DMS153 treated with DMSO at 0.1 percent for 48 hours (cell line): Measurements from ENCODE around the gene STRN3.
"Not testable (repeated sequence)": the region's sequence is repeated elsewhere in the genome, so short reads cannot be mapped to it uniquely, and the experiment has no call there.

Experiments
- DNase-seq: peaks from one replicate; lab custom pipeline; 2025; ENCODE audit not compliant: unreplicated experiment; lab: John Stamatoyannopoulos, UW

The STRN3 gene

DNA sequence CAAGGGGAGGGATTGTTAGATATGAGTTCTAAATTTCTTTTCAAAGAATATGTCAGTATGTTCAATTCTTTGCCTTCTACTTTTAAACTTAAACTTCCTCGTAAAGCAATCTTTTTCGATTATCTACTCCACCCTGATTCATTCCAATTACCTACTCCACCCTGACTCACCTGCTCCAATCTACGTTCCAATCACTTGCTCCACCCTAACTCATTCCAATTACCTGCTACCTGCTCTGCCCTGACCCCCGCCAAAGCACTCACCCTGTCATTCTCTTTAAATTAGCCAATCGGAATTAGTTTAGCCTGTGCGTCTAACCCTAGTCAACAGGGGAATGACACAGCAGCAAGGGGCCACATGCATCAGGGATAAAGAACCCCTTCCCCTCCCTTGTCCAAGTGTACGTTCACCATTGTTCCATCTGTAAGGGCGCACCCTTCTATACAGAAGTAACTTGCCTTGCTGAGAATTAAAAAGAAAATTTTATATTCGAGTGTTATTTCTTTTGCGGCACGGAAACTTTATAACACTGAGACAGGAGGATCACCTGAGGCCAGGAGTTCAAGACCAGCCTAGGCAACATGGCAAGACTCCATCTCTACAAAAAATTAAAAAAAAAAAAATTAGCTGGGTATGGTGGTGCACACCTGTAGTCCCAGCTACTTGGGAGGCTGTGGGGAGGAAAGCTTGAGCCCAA lies 54.0 kb downstream of the STRN3 start:
- not testable (repeated sequence) for DNase-seq

DNA sequence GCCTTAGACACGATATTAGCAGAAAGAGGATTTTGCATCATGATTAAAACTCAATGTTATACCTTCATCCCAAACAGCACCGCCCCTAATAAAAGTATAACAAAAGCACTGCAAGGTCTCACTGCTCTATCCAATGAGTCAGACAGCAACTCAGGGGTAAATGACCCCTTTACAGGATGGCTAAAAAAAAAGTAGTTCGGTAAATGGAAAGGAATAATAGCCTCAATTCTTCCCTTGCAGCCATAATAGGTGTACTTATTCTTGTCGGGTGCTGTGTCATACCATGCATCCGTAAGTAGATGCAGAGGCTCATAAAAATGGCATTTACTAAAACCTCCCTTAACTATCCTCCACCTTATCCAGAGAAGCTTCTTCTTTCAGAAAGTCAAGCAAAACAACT lies 54.6 kb downstream of the STRN3 start:
- no peak for DNase-seq

DNA sequence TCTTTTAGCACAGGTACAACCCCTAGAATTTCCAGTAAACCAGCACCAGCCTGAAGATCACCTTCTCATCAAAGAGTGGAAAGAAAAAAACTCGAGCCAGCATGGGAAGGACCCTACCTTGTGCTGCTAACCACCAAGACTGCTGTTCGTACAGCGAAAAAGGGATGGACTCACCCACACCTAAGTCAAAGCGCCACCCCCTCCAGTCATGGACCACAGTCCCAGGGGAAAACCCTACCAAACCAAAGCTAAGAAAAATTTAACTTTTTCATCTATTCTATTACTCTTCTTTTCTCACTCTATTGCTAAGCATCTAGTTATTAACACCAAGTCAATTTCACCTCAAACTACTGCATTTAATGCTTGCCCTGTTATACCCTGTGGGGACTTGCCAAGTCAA lies 56.4 kb downstream of the STRN3 start:
- not testable (repeated sequence) for DNase-seq

DNA sequence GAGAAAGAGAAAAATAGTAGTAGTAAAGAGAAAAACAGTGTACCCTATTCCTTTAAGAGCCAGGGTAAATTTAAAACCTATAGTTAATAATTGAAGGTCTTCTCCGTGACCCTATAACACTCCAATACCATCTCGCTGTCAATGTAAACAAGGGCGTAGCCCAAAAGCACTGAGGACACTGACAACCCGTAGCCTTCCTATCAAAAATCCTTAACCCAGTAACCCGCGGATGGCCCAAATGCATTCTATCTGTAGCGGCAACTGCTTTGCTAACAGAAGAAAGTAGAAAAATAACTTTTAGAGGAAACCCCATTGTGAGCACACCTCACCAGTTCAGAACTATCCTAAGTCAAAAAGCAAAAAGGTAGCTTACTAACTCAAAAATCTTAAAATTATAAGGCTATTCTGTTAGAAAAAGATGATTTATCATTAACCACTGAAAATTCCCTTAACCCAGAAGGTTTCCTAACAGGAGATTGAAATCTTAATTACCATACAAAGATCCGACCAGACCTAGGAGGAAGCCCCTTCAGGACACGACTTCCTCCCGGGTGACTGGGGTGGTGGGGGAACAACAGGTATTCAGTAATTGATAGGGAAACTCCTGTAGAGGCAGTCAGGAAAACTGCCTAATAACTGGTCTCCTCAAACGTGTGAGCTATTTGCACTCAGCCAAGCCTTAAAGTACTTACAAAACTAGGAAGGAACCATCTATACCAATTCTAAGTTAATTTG lies 58.6 kb downstream of the STRN3 start:
- DNase-seq, result not testable (repeated sequence)

DNA sequence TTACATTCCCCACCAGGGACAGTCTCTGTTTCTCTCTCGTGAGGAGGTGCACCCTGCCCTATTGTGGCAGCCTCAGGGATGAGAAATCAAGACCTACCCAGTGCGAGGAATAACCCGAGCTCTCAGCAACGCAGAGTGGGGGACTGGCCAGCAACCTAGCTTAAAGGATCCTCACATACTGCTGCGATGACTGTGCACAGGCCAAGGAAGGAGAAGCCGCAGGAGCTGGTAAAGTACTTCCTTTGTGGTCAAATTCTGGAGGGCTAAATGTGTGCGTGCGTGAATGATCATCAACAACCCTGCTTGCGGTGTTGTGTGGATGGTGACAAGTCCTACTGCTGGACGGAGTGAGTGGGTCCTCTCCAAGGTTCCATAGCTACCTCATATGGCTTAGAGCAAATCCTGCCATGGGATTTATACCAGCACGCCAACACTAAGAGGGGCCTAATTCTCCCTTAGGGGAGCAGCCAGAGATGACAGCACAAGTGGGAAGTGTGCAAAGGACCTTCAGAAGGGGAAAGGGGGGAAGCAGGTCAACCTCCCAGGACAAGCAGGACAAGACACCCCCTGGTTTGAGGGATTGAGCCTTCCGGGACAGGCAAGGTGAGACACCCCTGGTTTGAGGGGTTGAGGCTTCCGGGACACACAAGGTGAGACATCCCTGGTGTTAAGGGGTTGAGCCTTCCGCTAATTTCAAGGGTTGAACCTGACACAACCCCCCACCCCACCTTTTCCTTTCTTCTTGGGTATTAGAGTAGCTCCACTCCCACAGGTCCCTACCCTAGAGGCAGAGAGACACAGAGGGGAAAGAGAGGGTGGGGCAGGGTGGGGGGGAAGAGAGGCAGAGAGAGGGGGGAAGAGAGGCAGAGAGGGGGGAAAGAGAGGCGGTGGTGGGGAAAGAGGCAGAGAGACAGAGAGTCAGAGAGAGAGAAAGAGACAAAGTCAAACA lies 59.5 kb downstream of the STRN3 start:
- no peak for DNase-seq

DNA sequence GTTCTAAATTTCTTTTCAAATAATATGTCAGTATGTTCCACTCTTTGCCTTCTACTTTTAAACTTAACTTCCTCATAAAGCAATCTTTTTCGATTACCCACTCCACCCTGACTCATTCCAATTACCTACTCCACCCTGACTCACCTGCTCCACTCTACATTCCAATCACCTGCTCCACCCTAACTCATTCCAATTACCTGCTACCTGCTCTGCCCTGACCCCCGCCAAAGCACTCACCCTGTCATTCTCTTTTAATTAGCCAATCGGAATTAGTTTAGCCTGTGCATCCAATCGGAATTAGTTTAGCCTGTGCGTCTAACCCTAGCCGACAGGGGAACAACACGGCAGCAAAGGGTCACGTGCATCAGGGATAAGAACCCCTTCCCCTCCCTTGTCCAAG lies 60.3 kb downstream of the STRN3 start:
- DNase-seq, result not testable (repeated sequence)

DNA sequence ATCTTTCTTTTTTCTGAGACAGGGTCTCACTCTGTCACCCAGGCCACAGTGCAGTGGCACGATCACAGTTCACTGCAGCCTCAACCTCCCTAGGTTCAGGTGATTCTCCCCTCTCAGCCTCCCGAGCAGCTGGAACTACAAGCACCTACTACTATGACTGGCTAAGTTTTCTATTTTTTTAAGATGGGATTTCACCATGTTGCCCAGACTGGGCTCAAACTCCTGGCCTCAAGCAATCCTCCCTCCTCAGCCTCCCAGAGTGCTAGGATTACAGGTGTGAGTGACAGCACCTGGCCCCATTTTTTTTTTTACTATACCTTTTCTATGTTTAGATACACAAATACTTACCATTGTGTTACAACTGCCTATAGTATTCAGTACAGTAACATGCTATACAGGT lies 63.6 kb downstream of the STRN3 start:
- not testable (repeated sequence) for DNase-seq

DNA sequence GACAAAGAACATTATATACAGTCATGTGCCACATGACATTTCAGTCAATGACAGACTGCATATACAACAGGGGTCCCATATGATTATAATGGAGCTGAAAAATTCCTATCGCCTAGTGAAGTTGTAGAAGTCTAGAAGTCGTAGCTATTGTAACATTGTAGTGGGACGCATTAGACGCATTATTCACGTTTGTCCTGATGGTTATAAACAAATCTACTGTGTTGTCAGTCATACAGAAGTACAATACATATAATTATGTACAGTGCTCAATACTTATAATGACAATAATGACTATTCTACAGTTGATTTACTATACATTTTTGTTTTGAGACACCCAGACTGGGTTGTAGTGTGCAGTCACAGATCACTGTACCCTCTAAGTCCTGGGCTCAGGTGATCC lies 64.8 kb downstream of the STRN3 start:
- DNase-seq, result no peak

DNA sequence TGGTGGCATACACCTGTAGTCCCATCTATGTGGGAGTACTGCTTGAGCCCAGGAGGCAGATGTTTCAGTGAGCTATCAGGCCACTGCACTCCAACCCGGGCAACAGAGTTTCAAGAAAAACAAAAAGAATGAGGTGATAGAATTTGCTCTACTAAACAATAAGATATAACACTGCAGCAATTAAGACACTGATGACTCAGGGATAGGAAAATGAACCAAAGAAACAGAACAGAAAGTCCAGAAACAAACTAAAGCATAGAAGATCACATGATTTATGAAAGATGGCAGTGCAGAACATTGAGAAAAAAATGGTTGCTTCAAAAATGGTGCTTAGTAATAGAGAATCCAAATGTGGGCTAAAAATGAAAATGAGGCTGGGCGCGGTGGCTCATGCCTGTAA lies 66.0 kb downstream of the STRN3 start:
- DNase-seq, result no peak

DNA sequence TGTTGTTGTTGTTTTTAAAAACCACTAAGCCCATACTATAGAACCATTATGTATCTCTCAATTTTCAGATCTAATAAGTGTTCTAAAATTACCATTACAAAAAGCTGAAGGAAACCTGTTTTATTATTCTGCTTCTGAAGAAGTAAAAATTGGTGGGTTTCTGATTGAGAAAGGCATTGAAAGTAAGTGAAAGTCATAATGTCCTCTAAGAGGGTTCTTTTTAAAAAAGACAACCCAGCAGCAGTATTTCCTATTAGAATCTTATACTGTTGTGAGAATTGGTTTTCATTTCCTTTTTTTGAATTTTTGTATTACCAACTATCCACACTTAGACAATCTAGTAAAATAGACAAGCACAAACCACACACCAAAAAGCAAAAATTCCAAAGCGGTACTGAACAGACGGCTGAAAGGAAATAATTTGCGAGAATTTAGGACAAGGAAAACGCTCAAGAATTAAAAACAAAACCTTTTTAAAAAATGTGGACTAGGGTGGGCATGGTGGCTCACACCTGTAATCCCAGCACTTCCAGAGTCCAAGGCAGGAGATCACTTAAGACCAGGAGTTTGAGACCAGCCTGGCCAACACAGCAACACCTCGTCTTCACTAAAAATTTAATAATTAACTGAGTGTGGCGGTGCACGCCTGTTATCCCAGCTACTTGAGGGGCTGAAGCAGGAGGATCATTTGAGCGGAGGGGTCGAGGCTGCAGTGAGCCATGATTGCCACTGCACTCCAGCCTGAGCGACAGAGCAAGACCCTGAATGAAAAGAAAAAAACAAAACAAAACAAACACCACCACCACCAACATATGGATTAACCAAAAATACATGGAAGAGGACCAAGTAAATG lies 67.4 kb downstream of the STRN3 start:
- no peak for DNase-seq

DNA sequence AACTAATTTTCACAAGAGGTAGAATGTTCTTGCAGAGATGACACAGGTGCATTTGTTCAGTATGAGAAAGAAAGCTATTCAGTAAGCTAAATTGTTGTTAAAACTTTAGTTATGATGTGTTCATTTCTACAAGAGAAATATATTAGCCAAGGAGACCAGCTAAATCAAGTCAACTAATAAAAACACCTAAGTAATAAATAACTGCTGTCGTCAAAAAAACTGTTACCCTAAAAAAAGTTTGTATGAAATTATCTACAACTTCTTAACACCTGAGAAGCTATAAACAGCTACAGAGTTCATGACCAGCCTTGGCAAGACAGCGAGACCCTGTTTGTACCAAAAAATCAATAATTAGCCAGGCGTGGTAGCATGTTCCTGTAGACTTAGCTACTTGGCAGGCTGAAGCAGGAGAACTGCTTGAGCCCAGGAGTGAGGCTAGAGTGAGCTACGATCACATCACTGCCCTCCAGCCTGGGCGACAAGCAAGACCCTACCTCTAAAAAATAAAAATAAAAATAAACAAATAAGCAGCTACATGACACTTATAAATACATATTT lies 68.3 kb downstream of the STRN3 start:
- no peak for DNase-seq

DNA sequence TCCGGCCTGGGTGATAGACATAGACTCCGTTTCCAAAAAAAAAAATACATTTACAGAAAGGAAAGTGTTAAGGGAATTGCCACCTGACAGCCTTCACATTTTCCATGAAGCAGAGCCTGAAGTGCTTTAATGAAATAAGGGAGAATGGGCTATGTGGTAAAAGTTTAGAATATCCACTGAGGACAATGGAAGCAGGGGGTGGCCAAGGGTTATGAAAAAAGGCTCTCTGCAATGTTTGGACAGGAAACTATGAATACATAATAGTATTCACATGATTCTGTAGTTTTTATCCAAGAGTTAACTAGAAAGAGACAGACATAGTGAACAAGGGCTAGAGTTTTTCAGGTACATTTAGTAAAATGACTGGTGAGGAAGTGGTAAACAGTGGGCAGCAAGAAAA lies 76.5 kb downstream of the STRN3 start:
- DNase-seq, result no peak

DNA sequence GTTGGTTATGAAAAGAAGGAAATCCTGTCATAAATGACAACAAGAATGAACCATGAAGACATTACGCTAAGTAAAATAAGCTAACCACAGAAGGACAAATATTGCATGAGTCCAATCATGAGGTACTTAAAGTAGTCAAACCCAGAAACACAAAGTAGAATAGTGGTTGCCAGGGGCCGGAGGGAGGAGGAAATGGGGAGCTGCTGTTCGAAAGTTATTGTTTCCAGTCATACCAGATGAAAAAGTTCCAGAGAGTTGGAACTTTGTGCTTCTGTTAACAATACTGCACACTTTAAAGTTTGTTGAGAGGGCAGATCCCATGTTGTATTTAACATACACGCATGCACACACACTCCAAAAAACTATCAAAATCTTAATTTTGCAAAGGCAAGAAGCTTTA lies 82.5 kb downstream of the STRN3 start:
- no peak for DNase-seq

DNA sequence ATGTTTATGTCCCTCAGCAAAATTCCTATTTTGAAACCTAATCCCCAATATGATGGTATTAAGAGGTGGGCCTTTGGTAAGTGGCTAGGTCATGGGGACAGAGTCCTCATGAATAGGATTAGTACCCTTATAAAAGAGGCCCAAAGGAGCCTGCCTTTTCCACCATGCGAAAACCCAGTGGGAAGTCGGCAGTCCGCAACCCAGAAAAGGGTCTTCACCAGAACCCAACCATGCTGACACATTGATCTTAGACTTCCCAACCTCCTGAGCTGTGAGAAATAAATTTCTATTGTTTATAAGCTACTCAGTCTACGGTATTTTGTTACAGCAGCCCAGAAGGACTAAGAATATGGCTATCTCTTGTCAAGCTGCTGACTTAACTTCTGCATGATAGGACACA lies 85.3 kb downstream of the STRN3 start:
- no peak for DNase-seq

DNA sequence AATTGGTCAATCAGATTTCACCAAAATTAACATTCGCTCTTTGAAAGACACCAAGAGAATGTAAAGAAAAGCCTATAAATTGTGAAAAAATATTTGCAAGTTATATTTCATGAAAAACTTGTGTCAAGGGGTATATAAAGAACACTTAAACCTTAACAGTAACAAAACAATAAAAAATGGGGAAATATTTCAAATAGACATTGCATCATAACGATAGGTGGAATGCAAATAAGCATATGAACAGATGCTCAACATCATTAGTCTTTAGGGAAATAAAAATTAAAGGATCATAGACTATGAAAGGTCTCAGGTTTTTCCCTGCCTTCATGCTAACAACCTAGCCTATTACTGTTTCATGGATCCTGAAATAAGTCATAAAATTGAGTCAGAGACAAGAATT lies 87.6 kb downstream of the STRN3 start:
- no peak for DNase-seq

DNA sequence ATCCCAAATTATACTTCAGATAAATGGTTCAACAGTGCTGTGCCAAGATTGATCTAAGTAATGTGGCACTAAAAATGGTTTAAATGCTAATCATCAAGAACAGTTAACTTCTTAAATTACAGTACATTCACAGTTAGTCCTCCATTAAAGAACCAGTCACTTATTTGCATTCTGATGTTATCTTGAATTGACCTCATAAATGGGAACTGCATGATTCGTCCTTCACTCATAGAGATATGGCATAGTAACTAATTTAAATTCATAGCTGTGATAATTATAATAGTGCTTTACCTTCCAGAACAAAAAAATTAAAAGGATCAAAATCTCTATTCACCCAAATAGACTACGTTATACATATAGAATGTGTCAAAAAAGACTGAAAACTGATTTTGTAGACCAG lies 90.7 kb downstream of the STRN3 start:
- no peak for DNase-seq

DNA sequence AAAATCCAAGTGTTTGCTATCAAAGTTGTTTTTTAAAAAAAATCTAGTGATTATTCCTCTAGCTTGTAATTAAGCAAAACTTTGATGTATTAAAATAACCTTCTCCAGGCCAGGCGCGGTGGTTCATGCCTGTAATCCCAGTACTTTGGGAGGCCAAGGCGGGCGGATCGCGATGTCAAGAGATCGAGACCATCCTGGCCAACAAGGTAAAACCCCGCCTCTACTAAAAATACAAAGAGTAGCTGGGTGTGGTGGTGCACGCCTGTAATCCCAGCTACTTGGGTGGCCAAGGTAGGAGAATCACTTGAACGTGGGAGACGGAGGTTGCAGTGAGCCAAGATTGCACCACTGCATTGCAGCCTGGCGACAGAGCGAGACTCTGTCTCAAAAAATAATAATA lies 92.2 kb downstream of the STRN3 start:
- DNase-seq, result not testable (repeated sequence)

DNA sequence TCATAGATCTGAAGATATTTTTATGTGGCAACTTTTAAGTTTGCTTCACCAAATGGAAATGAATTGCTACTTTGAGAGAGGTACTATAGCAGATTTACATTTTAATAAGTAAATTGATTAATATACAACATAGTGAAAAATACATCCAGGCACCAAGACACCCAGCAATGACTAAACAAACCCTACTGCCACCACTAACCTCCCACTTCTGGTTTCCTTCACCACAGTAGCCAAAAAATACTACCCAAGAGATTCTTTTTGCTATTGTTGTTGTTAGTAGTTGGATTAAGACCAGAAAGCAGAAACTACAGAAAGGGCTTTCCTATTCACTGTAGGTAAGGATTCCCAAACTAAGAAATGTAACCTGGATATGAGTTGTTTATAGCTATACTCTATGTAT lies 97.7 kb downstream of the STRN3 start:
- DNase-seq, result no peak

DNA sequence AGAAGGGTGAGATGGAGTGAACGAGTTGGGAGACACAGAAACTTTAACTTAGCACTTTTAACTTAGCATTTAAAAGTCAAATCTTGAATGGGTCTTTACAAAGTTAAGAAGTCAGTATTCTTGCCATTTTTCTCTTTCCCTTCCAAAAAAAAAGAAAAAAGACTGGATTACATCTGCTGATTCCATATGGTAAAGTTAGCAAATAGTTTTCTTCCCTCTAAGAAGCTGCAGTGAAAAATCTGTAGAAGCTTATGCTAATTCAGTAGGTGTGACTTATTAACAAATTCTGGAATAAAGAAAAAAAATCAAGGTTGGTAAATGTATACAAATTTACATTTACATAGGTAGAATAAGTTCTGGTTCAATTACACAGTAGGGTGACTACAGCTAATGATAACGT lies 100.9 kb downstream of the STRN3 start:
- no peak for DNase-seq

DNA sequence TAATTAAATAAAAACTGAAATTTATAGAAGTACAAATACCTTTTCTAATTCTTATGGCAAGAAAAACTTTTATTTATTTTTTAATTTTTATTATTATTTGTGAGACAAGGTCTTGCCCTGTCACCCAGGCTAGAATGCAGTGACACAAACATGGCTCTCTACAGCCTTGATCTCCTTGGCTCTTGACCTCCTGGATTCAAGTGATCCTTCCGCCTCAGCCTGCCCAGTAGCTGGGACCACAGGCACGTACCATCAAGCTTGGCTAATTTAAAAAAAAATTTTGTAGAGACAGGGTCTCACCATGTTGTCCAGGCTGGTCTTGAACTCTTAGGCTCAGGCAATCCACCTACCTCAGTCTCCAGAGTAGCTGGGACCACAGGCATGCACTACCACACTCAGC lies 104.4 kb downstream of the STRN3 start:
- DNase-seq, result no peak
